ENCODE results near the gene MRC1.
A peak's percentile ranks its signal among the peaks of the same experiment; 100 is the strongest.

The MRC1 gene

DNA sequence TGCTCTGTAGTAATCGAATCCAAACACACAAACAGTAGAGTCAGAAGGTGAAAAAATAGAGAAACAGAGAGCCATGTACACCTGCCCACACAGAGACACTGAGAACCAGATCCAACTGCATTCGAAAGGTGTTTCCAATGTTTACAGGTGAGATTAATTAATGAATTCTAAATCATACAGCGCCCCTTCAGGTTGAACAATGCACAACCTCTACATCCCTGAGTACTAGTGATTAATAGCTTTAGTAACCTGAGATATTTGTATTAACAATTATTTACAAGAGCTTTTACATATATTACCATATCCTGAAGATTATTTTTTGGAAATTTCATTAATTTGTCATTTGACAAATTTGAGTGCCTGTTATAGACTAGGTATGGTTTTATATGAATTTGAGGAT lies 7.6 kb upstream of the MRC1 start:
- H3K27me3 ChIP-seq (ENCODE audit: insufficient read depth, low read length, poor library complexity), result no peaks in the 10 kb centered on the region
- TF ChIP-seq CTCF (IDR thresholded peaks at IDR 0.05; ENCODE audit: borderline replicate concordance, extremely low read depth, low read length, poor library complexity, severe bottlenecking) (peak; percentile 39), EZH2 (IDR thresholded peaks at IDR 0.05; ENCODE audit: borderline replicate concordance, low read depth, low read length, severe bottlenecking) (no peak)
- H3K4me3 ChIP-seq (ENCODE audit: low read depth in 1 of 2, low read length in 2 of 2), result no peak overlapping the region
- ATAC-seq (ENCODE audit: insufficient read depth, low read depth), result no peak
- DNase-seq, result no peak
- H4K20me1 ChIP-seq (ENCODE audit: insufficient read depth, low read length), result no peaks in the 10 kb centered on the region
- H3K79me2 ChIP-seq (ENCODE audit: insufficient read depth, low read length), result no peaks in the 10 kb centered on the region
- H3K4me1 ChIP-seq (ENCODE audit: insufficient read depth, low read length), result peaks cover 6% of the 10 kb centered on the region; the same call in 1 of the 2 replicates
- H2AFZ ChIP-seq (ENCODE audit: low read depth, low read length), result no peak overlapping the region
- no peaks in the 10 kb centered on the region for H3K36me3 ChIP-seq (ENCODE audit: insufficient read depth, low read length)
- no peak overlapping the region for H3K27ac ChIP-seq (ENCODE audit: low read length)
- H3K9ac ChIP-seq (ENCODE audit: low read depth, low read length), result no peak overlapping the region
- no peak overlapping the region for H3K4me2 ChIP-seq (ENCODE audit: insufficient read depth, low read length)
- no peaks in the 10 kb centered on the region for H3K9me3 ChIP-seq (ENCODE audit: insufficient read depth, low read length, severe bottlenecking)

- Histone ChIP-seq H4K20me1 (ENCODE audit: insufficient read depth, low read length) (no peaks in the 10 kb centered on the region), H3K4me2 (ENCODE audit: insufficient read depth, low read length) (no peak overlapping the region), H3K9me3 (ENCODE audit: insufficient read depth, low read length, severe bottlenecking) (no peaks in the 10 kb centered on the region), H3K79me2 (ENCODE audit: insufficient read depth, low read length) (no peaks in the 10 kb centered on the region), H3K4me1 (ENCODE audit: insufficient read depth, low read length) (peaks cover 6% of the 10 kb centered on the region; the same call in 1 of the 2 replicates), H2AFZ (ENCODE audit: low read depth, low read length) (no peak overlapping the region), H3K4me3 (ENCODE audit: low read depth in 1 of 2, low read length in 2 of 2) (no peak overlapping the region), H3K27me3 (ENCODE audit: insufficient read depth, low read length, poor library complexity) (no peaks in the 10 kb centered on the region), H3K27ac (ENCODE audit: low read length) (no peak overlapping the region), H3K9ac (ENCODE audit: low read depth, low read length) (no peak overlapping the region), H3K36me3 (ENCODE audit: insufficient read depth, low read length) (no peaks in the 10 kb centered on the region)
- TF ChIP-seq EZH2 (IDR thresholded peaks at IDR 0.05; ENCODE audit: borderline replicate concordance, low read depth, low read length, severe bottlenecking), result no peak
- no peak for TF ChIP-seq CTCF (IDR thresholded peaks at IDR 0.05; ENCODE audit: borderline replicate concordance, extremely low read depth, low read length, poor library complexity, severe bottlenecking)
- no peak for DNase-seq
- ATAC-seq (ENCODE audit: insufficient read depth, low read depth), result no peak
Observed at GRCh38 chr10:17802350-17802749, 6.8 kb upstream of the MRC1 start.

GRCh38 chr10:17802976-17803375 lies 6.2 kb upstream of the MRC1 start:
- Histone ChIP-seq H3K79me2 (ENCODE audit: insufficient read depth, low read length) (no peaks in the 10 kb centered on the region), H3K9ac (ENCODE audit: low read depth, low read length) (no peak overlapping the region), H3K9me3 (ENCODE audit: insufficient read depth, low read length, severe bottlenecking) (no peaks in the 10 kb centered on the region), H3K36me3 (ENCODE audit: insufficient read depth, low read length) (no peaks in the 10 kb centered on the region), H3K27ac (ENCODE audit: low read length) (no peak overlapping the region), H3K4me1 (ENCODE audit: insufficient read depth, low read length) (peaks cover 6% of the 10 kb centered on the region; the same call in 1 of the 2 replicates), H4K20me1 (ENCODE audit: insufficient read depth, low read length) (no peaks in the 10 kb centered on the region), H3K4me3 (ENCODE audit: low read depth in 1 of 2, low read length in 2 of 2) (no peak overlapping the region), H3K27me3 (ENCODE audit: insufficient read depth, low read length, poor library complexity) (no peaks in the 10 kb centered on the region), H2AFZ (ENCODE audit: low read depth, low read length) (no peak overlapping the region), H3K4me2 (ENCODE audit: insufficient read depth, low read length) (no peak overlapping the region)
- no peak for TF ChIP-seq CTCF (IDR thresholded peaks at IDR 0.05; ENCODE audit: borderline replicate concordance, extremely low read depth, low read length, poor library complexity, severe bottlenecking)
- TF ChIP-seq EZH2 (IDR thresholded peaks at IDR 0.05; ENCODE audit: borderline replicate concordance, low read depth, low read length, severe bottlenecking), result no peak
- ATAC-seq (ENCODE audit: insufficient read depth, low read depth) (no peak), DNase-seq (no peak)

GRCh38 chr10:17805330-17805729 lies 3.8 kb upstream of the MRC1 start:
- no peak overlapping the region for H3K4me3 ChIP-seq (ENCODE audit: low read depth in 1 of 2, low read length in 2 of 2)
- no peaks in the 10 kb centered on the region for H3K9me3 ChIP-seq (ENCODE audit: insufficient read depth, low read length, severe bottlenecking)
- H3K9ac ChIP-seq (ENCODE audit: low read depth, low read length), result no peak overlapping the region
- H3K27me3 ChIP-seq (ENCODE audit: insufficient read depth, low read length, poor library complexity), result no peaks in the 10 kb centered on the region
- no peaks in the 10 kb centered on the region for H3K36me3 ChIP-seq (ENCODE audit: insufficient read depth, low read length)
- H4K20me1 ChIP-seq (ENCODE audit: insufficient read depth, low read length), result no peaks in the 10 kb centered on the region
- no peak overlapping the region for H3K27ac ChIP-seq (ENCODE audit: low read length)
- 0 out of 3 replicates have a peak, but pooled peaks have one; percentile 21 for ATAC-seq (ENCODE audit: insufficient read depth, low read depth)
- DNase-seq, result no peak
- H3K4me2 ChIP-seq (ENCODE audit: insufficient read depth, low read length), result no peak overlapping the region
- TF ChIP-seq EZH2 (IDR thresholded peaks at IDR 0.05; ENCODE audit: borderline replicate concordance, low read depth, low read length, severe bottlenecking), result no peak
- no peaks in the 10 kb centered on the region for H3K79me2 ChIP-seq (ENCODE audit: insufficient read depth, low read length)
- peaks cover 6% of the 10 kb centered on the region; the same call in 1 of the 2 replicates for H3K4me1 ChIP-seq (ENCODE audit: insufficient read depth, low read length)
- H2AFZ ChIP-seq (ENCODE audit: low read depth, low read length), result no peak overlapping the region
